Skeletal muscle tissue (tissue), 5 donors: ENCODE results near the gene ZNRF3. TPM values are rescaled to one million over a fixed set of nuclear protein-coding genes. Genes with fewer than 3 reads are reported as not detected.

Experiments used
- H3K27ac ChIP-seq: one replicate; pipeline ENCODE4 v1.7.0; 2013; ENCODE audit warnings: mild to moderate bottlenecking, low read depth, low read length, inconsistent platforms
- H3K27me3 ChIP-seq, 3 donors: one replicate each; pipeline ENCODE4 v1.7.0; 2013; ENCODE audit warnings: low read length in 3 of 3; ENCODE audit not compliant: control insufficient read depth in 3 of 3, insufficient read depth in 3 of 3
- H3K36me3 ChIP-seq, 3 donors: one replicate each; pipeline ENCODE4 v1.7.0; 2013; ENCODE audit warnings: low read length in 3 of 3; ENCODE audit not compliant: control insufficient read depth in 3 of 3, insufficient read depth in 3 of 3
- H3K4me1 ChIP-seq, 3 donors: one replicate each; pipeline ENCODE4 v1.7.0; 2013; ENCODE audit warnings: low read length in 3 of 3, mild to moderate bottlenecking in 3 of 3; ENCODE audit not compliant: control insufficient read depth in 3 of 3, insufficient read depth in 3 of 3
- H3K4me3 ChIP-seq, 3 donors: one replicate each; pipeline ENCODE4 v1.7.0; 2013; ENCODE audit warnings: low read length in 3 of 3
- H3K9ac ChIP-seq, 3 donors: one replicate each; pipeline ENCODE4 v1.7.0; 2013; ENCODE audit warnings: low read length in 3 of 3, mild to moderate bottlenecking in 3 of 3, moderate library complexity in 2 of 3, low read depth in 1 of 3
- H3K9me3 ChIP-seq, 3 donors: one replicate each; pipeline ENCODE4 v1.7.0; 2013; ENCODE audit warnings: low read length in 3 of 3; ENCODE audit not compliant: control insufficient read depth in 3 of 3
- small RNA-seq: library from RNA; depleted of rRNA; stranded (forward); fragments of <200 nt; gene quantifications from one replicate; pipeline ENCODE3, GENCODE V24; 2014
- total RNA-seq: library from RNA; depleted of rRNA; stranded (reverse); fragments of >200 nt; gene quantifications from one replicate; pipeline ENCODE4 v1.2.3, GENCODE V29; 2014
- donor health status: Osteomylitis.

ZNRF3 gene
- total RNA-seq, 1 donor from 2014 or later = 7.3 TPM

GRCh38 chr22:29105468-29105867 lies 222.1 kb downstream of the ZNRF3 start:
- Histone ChIP-seq H3K9me3 (no peaks in the 10 kb centered on the region), H3K27me3 (no peaks in the 10 kb centered on the region), H3K4me3 (no peak overlapping the region), H3K27ac (no peak overlapping the region), H3K9ac (no peak overlapping the region), H3K4me1 (no peaks in the 10 kb centered on the region), H3K36me3 (peaks cover 0 to 8% (median 2%) of the 10 kb centered on the region in 3 donors)

GRCh38 chr22:29106839-29107238 lies 223.5 kb downstream of the ZNRF3 start:
- peaks cover 0 to 5% (median 5%) of the 10 kb centered on the region in 3 donors for H3K36me3 ChIP-seq
- H3K27ac ChIP-seq = no peak overlapping the region
- H3K27me3 ChIP-seq = no peaks in the 10 kb centered on the region
- no peak overlapping the region for H3K4me3 ChIP-seq
- no peak overlapping the region for H3K9ac ChIP-seq
- H3K4me1 ChIP-seq = no peaks in the 10 kb centered on the region
- no peaks in the 10 kb centered on the region for H3K9me3 ChIP-seq

Small RNA genes lying within 50 kb of the gene (small RNA-seq; reads per million reads assigned to genes)
- gene Z93930.1 = not detected

Other genes starting within 250 kb of the ZNRF3 start
- 27.1 TPM for gene TTC28, start 203.7 kb upstream of the ZNRF3 start, total RNA-seq
- 12.5 TPM for gene CHEK2, start 141.8 kb upstream of the ZNRF3 start, total RNA-seq
- 16.7 TPM for gene HSCB, start 141.5 kb upstream of the ZNRF3 start, total RNA-seq
- gene CCDC117, start 110.9 kb upstream of the ZNRF3 start, total RNA-seq = 16.2 TPM
- gene XBP1, start 83.0 kb upstream of the ZNRF3 start, total RNA-seq = 126 TPM
- gene C22orf31, start 178.3 kb downstream of the ZNRF3 start, total RNA-seq = 1.6 TPM
- gene KREMEN1, start 189.5 kb downstream of the ZNRF3 start, total RNA-seq = 43.8 TPM